ENCODE results near the gene LTBP3. TPM values are rescaled to one million over a fixed set of nuclear protein-coding genes. Genes with fewer than 3 reads are reported as not detected.

Gene LTBP3
- total and polyA plus RNA-seq, 2 of the 4 experiments (the other 2 are of a cell fraction): 6.6 to 145 TPM

- Histone ChIP-seq H3K9me1 (ENCODE audit: insufficient read depth, low read length) (peaks cover 18% of the 10 kb centered on the region), H3K9ac (ENCODE audit: low read depth, low read length) (peak overlapping the region; percentile 56), H3K36me3 (ENCODE audit: control insufficient read depth, insufficient read depth, low read length) (no peaks in the 10 kb centered on the region), H2AFZ (replicated peaks; ENCODE audit: low read length, poor library complexity) (peak overlapping the region; percentile 63), H4K5ac (ENCODE audit: low read depth, low read length) (peak overlapping the region; percentile 92), H4K20me1 (ENCODE audit: insufficient read depth, low read length) (no peaks in the 10 kb centered on the region; the same call in 1 of the 2 replicates), H2AK9ac (replicated peaks; ENCODE audit: low read depth, low read length, poor library complexity) (peak overlapping the region; percentile 93), H3K4me1 (ENCODE audit: control insufficient read depth, insufficient read depth, low read length) (peaks cover 56% of the 10 kb centered on the region), H4K91ac (ENCODE audit: insufficient read depth, low read depth, low read length) (peak overlapping the region; percentile 96), H3K79me1 (ENCODE audit: low read depth in 1 of 2, low read length in 2 of 2) (peaks cover 12 to 60% of the 10 kb centered on the region in 2 experiments), H2BK120ac (ENCODE audit: low read depth, low read length) (peak overlapping the region; percentile 99), H2BK20ac (ENCODE audit: low read depth, low read length) (peak overlapping the region; percentile 76), H3K9me3 (ENCODE audit: control insufficient read depth, insufficient read depth, low read length) (no peaks in the 10 kb centered on the region), H3K56ac (ENCODE audit: extremely low read depth, insufficient read depth, low read length) (peak overlapping the region; percentile 92), H3K4me2 (ENCODE audit: low read depth, low read length) (peak overlapping the region; percentile 57), H2AK5ac (ENCODE audit: low read depth, low read length) (peak overlapping the region; percentile 100), H3K27ac (ENCODE audit: insufficient read depth, low read length) (peak overlapping the region; percentile 98), H3K4me3 (ENCODE audit: insufficient read depth, low read depth, low read length) (no peak overlapping the region), H3K27me3 (ENCODE audit: control insufficient read depth, insufficient read depth, low read length) (no peaks in the 10 kb centered on the region), H3K14ac (replicated peaks; ENCODE audit: low read depth, low read length) (peak overlapping the region; percentile 99), H3K23ac (ENCODE audit: low read depth, low read length) (peak overlapping the region; percentile 98), H2BK15ac (ENCODE audit: low read depth, low read length) (peak overlapping the region; percentile 95), H4K8ac (ENCODE audit: low read depth in 2 of 2, low read length in 2 of 2) (peak overlapping the region; percentile 56 to 97), H3K4ac (ENCODE audit: low read depth, low read length) (peak overlapping the region; percentile 100), H3K18ac (ENCODE audit: low read depth, low read length) (peak overlapping the region; percentile 91), H2BK5ac (ENCODE audit: low read depth, low read length, poor library complexity, severe bottlenecking) (peak overlapping the region; percentile 98)
- POLR2A ChIA-PET (ENCODE audit: unreplicated experiment): interaction anchor here (0.7 to 9.6 kb wide), 5 partner anchors 11 to 68 kb away, joined by 4 to 400 read pairs (median 12); partner anchors contain the start of genes MALAT1 and NEAT1
- in situ Hi-C loops (cut with MboI; ENCODE audit: low sequenced_read_pairs) (no loop called here), dilution Hi-C loops (cut with HindIII; ENCODE audit: low sequenced_read_pairs, unreplicated experiment) (no loop called here), intact Hi-C loops (cut with micrococcal nuclease) (loop anchor here (1.0 kb wide), 1 partner anchor 14 kb away; no protein-coding TSS in a partner anchor)
- CTCF ChIA-PET: interaction anchor here (1.0 to 2.4 kb wide), 2 partner anchors 11 to 12 kb away, joined by 3 to 11 read pairs; no protein-coding TSS in a partner anchor
- BruUV-seq (replicated peaks): no TSS peak
- WGBS, 2 experiments (ENCODE audit: extremely low coverage in 2 of 2, insufficient read length in 1 of 2): 26% methylated on average over 10 of the region's 17 CpGs; no CpG with 5 or more reads in 1 of the 2 experiments
- peak; percentile 98 for DNase-seq
- peak; percentile 4 for ATAC-seq (ENCODE audit: low read depth)
- TF ChIP-seq MAFK (IDR thresholded peaks at IDR 0.05; ENCODE audit: low read depth, low read length) (0 out of 2 replicates have a peak, but pooled peaks have one; percentile 1), CTCF (conservative IDR thresholded peaks at IDR 0.05; ENCODE audit: low read depth, low read length) (no peak), FOS (IDR thresholded peaks at IDR 0.05; ENCODE audit: low read depth, low read length) (peak; percentile 75), CHD1 (IDR thresholded peaks at IDR 0.05; ENCODE audit: low read depth, low read length) (peak; percentile 82), RAD21 (IDR thresholded peaks at IDR 0.05; ENCODE audit: low read length) (peak; percentile 19; the same call in 1 of the 2 replicates), RCOR1 (IDR thresholded peaks at IDR 0.05; ENCODE audit: insufficient replicate concordance, low read length) (no peak), POLR2A (IDR thresholded peaks at IDR 0.05; ENCODE audit: low read depth, low read length) (peak; percentile 61; the same call in 1 of the 2 replicates), RFX5 (IDR thresholded peaks at IDR 0.05; ENCODE audit: low read depth, low read length) (no peak), CEBPB (IDR thresholded peaks at IDR 0.05; ENCODE audit: low read depth, low read length) (no peak), BHLHE40 (IDR thresholded peaks at IDR 0.05; ENCODE audit: low read depth, low read length) (peak; percentile 44), ELK1 (IDR thresholded peaks at IDR 0.05; ENCODE audit: borderline replicate concordance, low read depth, low read length) (no peak), USF2 (IDR thresholded peaks at IDR 0.05; ENCODE audit: low read depth, low read length) (peak; percentile 4; the same call in 1 of the 2 replicates), NFE2L2 (IDR thresholded peaks at IDR 0.05; ENCODE audit: low read depth, low read length) (no peak; the same call in 1 of the 2 replicates)
Observed at GRCh38 chr11:65491614-65492386, 66.4 kb downstream of the LTBP3 start.

All from IMR-90 (cell line).